Testis (tissue), 2 donors: ENCODE results near the gene SCO1.

Source experiments
- POLR2A ChIP-seq: fragments of 450-650 bp; IDR thresholded peaks from one replicate; pipeline ENCODE4 v1.6.1; 2017; ENCODE audit warnings: antibody characterized with exemption, mild to moderate bottlenecking, moderate library complexity
- TF ChIP-seq, protein P1 (sequence below), 3 experiments: fragments of 450-650 bp in 2 of 3; fragments of 200-600 bp in 1 of 3; sonication (generic) in 1 of 3; IDR thresholded peaks; one replicate each; pipeline ENCODE4 v1.5.1; 2016 to 2019; ENCODE audit warnings: antibody characterized with exemption in 3 of 3, mild to moderate bottlenecking in 2 of 3, moderate library complexity in 1 of 3

GRCh38 chr17:10705727-10706126 is 8.4 kb upstream of the SCO1 start:
- TF ChIP-seq, protein P1, sequence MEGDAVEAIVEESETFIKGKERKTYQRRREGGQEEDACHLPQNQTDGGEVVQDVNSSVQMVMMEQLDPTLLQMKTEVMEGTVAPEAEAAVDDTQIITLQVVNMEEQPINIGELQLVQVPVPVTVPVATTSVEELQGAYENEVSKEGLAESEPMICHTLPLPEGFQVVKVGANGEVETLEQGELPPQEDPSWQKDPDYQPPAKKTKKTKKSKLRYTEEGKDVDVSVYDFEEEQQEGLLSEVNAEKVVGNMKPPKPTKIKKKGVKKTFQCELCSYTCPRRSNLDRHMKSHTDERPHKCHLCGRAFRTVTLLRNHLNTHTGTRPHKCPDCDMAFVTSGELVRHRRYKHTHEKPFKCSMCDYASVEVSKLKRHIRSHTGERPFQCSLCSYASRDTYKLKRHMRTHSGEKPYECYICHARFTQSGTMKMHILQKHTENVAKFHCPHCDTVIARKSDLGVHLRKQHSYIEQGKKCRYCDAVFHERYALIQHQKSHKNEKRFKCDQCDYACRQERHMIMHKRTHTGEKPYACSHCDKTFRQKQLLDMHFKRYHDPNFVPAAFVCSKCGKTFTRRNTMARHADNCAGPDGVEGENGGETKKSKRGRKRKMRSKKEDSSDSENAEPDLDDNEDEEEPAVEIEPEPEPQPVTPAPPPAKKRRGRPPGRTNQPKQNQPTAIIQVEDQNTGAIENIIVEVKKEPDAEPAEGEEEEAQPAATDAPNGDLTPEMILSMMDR (IDR thresholded peaks at IDR 0.05), result no peak
- TF ChIP-seq POLR2A, result no peak
